Nephron progenitor cell (in vitro differentiated cells): ENCODE results near the gene INTS11.

Experiments used
- DNase-seq: peaks from one replicate; pipeline ENCODE4 v3.0.0; 2021
- H3K27ac Mint-ChIP-seq: 2 replicates; pipeline ENCODE4 v1.8.0; 2021; ENCODE audit warnings: mild to moderate bottlenecking, moderate library complexity, mixed read lengths
- H3K27me3 Mint-ChIP-seq: 2 replicates; pipeline ENCODE4 v1.8.0; 2021; ENCODE audit warnings: mild to moderate bottlenecking, low read depth, mixed read lengths; ENCODE audit not compliant: poor library complexity
- H3K36me3 Mint-ChIP-seq: 2 replicates; pipeline ENCODE4 v1.8.0; 2021; ENCODE audit warnings: low read depth, mixed read lengths
- H3K4me1 Mint-ChIP-seq: 2 replicates; pipeline ENCODE4 v1.8.0; 2021; ENCODE audit warnings: mixed read lengths
- H3K4me3 Mint-ChIP-seq: 2 replicates; pipeline ENCODE4 v1.8.0; 2021; ENCODE audit warnings: mild to moderate bottlenecking, moderate library complexity, mixed read lengths
- H3K9me3 Mint-ChIP-seq: 2 replicates; pipeline ENCODE4 v1.8.0; 2021; ENCODE audit warnings: mild to moderate bottlenecking, moderate library complexity, mixed read lengths
- TF ChIP-seq, protein P1 (sequence below): fragments of 200-600 bp; sonication (generic); IDR thresholded peaks from 2 replicates; pipeline ENCODE4 v1.5.0; 2021; ENCODE audit warnings: antibody characterized with exemption

The INTS11 gene

DNA sequence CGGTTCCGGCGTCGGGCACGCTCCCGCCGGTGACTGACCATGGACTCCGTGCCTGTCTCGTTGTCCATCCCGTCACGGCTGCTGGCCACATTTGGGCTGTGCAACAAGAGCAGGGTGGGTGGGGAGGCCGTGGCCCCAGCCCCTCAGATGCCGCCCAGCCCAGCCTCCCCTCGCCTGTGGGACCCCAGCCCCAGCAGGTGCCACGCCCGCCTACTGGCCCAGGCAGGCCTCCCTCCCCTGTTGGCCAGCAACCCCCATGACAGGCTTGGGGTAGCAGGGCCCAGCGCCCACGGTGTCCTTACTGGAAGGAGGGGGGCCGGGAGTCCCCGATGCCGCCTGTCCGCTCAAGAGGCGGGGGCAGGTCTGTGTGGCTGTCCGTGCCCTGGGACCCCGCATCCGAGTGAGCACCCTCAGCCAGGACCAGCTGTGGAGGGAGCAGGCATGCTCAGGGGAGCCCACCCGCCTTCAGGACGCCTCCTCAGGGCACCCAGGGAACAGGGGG, 17.7 kb upstream of the INTS11 start:
- Mint-ChIP-seq H3K9me3 (no peaks in the 10 kb centered on the region), H3K4me3 (no peak overlapping the region), H3K27me3 (no peaks in the 10 kb centered on the region), H3K36me3 (peaks cover 12% of the 10 kb centered on the region), H3K4me1 (peaks cover 7% of the 10 kb centered on the region), H3K27ac (no peak overlapping the region)
- DNase-seq, result no peak
- TF ChIP-seq, protein P1, sequence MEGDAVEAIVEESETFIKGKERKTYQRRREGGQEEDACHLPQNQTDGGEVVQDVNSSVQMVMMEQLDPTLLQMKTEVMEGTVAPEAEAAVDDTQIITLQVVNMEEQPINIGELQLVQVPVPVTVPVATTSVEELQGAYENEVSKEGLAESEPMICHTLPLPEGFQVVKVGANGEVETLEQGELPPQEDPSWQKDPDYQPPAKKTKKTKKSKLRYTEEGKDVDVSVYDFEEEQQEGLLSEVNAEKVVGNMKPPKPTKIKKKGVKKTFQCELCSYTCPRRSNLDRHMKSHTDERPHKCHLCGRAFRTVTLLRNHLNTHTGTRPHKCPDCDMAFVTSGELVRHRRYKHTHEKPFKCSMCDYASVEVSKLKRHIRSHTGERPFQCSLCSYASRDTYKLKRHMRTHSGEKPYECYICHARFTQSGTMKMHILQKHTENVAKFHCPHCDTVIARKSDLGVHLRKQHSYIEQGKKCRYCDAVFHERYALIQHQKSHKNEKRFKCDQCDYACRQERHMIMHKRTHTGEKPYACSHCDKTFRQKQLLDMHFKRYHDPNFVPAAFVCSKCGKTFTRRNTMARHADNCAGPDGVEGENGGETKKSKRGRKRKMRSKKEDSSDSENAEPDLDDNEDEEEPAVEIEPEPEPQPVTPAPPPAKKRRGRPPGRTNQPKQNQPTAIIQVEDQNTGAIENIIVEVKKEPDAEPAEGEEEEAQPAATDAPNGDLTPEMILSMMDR, result no peak

DNA sequence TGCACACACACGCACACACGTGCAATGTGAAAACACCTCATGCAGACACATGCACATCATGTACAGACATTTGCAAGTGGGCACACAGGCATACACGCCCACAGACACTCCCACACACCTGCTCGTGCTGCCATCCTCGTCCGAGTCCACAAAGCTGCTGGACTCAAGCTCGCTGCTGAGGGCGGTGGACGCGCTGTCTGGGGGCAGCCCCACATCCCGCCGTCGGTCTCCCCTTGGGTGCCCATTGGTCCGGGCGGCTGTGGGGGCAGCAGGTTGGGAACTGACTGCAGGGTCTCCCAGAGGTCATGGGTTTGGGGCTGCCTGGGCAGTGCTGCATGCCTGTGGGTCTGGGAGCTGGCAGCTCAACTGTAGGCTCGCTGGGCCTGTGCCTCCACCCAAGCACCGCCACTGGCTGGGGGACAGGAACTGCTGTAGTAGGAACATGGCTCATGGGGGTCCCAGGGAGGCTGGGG, 17.1 kb upstream of the INTS11 start:
- DNase-seq, result no peak
- Mint-ChIP-seq H3K27ac (no peak overlapping the region), H3K4me1 (peaks cover 2% of the 10 kb centered on the region), H3K4me3 (no peak overlapping the region), H3K27me3 (no peaks in the 10 kb centered on the region), H3K36me3 (peaks cover 12% of the 10 kb centered on the region), H3K9me3 (no peaks in the 10 kb centered on the region)
- TF ChIP-seq, protein P1, result no peak

DNA sequence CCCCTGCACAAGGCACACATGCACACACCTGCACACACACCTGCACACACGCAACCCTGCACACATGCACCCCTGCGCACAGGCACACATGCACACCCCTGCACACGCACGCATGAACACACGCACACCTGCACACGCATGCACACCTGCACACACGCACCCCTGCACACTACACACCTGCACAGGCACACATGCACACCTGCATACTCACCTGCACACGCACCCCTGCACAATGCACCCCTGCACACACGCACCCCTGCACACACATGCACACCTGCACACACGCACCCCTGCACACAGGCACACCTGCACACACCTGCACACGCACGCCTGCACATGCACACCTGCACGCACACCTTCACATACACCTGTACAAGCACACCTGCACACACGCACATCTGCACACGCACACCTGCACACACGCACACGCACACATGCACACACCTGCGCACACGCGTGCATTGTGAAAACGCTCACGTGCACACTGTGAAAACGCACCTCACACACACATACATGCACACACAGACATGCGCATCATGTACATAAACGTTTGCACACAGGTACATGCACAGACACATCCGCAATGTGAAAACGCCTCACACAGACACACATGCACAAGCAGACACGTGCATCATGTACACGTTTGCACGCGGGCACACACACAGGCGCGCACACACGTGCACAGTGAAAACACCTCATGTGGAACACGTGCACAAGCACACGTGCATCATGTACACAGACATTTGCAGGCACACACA, 16.5 kb upstream of the INTS11 start:
- TF ChIP-seq, protein P1, result no peak
- Mint-ChIP-seq H3K36me3 (peaks cover 12% of the 10 kb centered on the region), H3K9me3 (no peaks in the 10 kb centered on the region), H3K4me1 (no peaks in the 10 kb centered on the region), H3K4me3 (no peak overlapping the region), H3K27ac (peak overlapping the region; percentile 59), H3K27me3 (no peaks in the 10 kb centered on the region)
- DNase-seq, result no peak

DNA sequence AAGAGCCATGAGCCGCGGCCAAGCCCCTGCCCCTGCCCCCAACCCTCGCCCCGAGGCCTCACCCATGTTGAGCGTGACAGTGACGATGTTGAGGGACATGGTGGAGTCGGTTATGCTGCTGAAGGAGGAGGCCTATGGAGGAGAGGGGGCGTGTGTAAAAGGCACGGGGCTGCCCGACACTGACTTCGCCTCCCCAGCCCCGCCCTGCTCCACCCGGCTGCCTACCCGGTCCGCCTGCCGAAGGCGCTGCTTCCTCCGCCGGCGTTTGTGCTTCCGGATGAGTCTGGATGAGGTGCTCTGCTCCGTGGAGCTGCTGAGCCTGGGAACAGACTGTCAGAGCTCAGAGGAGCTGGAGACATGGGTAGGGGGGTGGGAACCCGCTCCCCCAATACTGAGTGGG, 15.7 kb upstream of the INTS11 start:
- no peak overlapping the region for H3K4me3 Mint-ChIP-seq
- TF ChIP-seq, protein P1, result no peak
- H3K36me3 Mint-ChIP-seq, result peaks cover 13% of the 10 kb centered on the region
- H3K4me1 Mint-ChIP-seq, result peaks cover 1% of the 10 kb centered on the region
- H3K9me3 Mint-ChIP-seq, result no peaks in the 10 kb centered on the region
- DNase-seq, result no peak
- H3K27me3 Mint-ChIP-seq, result no peaks in the 10 kb centered on the region
- H3K27ac Mint-ChIP-seq, result no peak overlapping the region

DNA sequence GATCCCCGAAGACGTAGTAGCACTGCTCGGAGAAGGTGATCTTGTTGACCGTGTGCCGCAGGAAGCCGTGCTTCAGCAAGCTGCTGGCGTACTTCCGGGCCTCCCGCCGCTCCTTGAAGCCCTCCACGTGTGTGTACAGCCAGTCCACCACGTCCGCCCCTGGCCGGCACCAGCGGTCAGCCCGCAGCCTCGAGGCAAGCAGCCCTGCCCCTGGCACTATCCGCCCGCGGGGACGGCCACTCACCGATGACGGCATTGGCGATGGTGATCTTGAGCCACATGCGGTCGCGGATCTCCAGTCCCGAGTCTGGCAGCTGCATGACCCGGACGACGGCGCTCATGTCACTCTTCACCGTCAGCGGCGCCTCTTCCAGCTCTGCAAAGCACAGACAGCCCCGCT, 13.8 kb upstream of the INTS11 start:
- DNase-seq, result no peak
- no peaks in the 10 kb centered on the region for H3K27me3 Mint-ChIP-seq
- TF ChIP-seq, protein P1, result no peak
- no peaks in the 10 kb centered on the region for H3K9me3 Mint-ChIP-seq
- H3K4me3 Mint-ChIP-seq, result no peak overlapping the region
- peaks cover 4% of the 10 kb centered on the region for H3K4me1 Mint-ChIP-seq
- H3K36me3 Mint-ChIP-seq, result peaks cover 16% of the 10 kb centered on the region
- no peak overlapping the region for H3K27ac Mint-ChIP-seq

DNA sequence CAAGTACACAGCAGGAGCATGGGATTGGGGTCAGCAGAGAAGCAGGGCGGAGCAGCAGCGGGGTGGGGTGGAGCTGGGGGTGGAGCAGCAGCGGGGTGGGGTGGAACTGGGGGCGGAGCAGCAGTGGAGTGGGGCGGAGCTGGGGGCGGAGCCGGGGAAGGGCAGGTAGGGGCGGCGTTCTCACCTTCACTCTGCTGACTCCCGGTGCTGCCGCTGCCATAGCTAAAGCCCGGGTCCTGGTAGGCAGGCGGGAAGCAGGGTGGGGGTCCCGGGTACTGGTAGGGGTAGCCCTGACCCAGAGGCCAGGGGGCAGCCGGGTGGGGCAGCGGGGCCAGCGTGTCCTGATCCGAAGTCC, 13.3 kb upstream of the INTS11 start:
- H3K9me3 Mint-ChIP-seq, result no peaks in the 10 kb centered on the region
- no peak overlapping the region for H3K27ac Mint-ChIP-seq
- H3K36me3 Mint-ChIP-seq, result peaks cover 16% of the 10 kb centered on the region
- DNase-seq, result peak; percentile 33
- no peak overlapping the region for H3K4me3 Mint-ChIP-seq
- H3K27me3 Mint-ChIP-seq, result no peaks in the 10 kb centered on the region
- H3K4me1 Mint-ChIP-seq, result peaks cover 4% of the 10 kb centered on the region
- TF ChIP-seq, protein P1, result no peak
